GM12878 (cell line): ENCODE measurements around the gene AGBL4. TPM values are rescaled to one million over a fixed set of nuclear protein-coding genes. Genes with fewer than 3 reads are reported as not detected.
"Not testable (repeated sequence)": the region's sequence is repeated elsewhere in the genome, so short reads cannot be mapped to it uniquely, and the experiment has no call there.

Experiments used
- ATAC-seq: fragments of 200-7000 bp; cut with Tn5 transposase; 3 replicates; pipeline ENCODE4 v1.9.1; 2020; ENCODE audit warnings: mild to moderate bottlenecking, moderate library complexity
- BruUV-seq: library from RNA; stranded (reverse); fragments of 400-500 nt; replicated peaks from 2 replicates; lab custom pipeline; 2021; lab: Mats Ljungman, UMichigan
- CTCF ChIA-PET: fragments of 300-600 bp; sonication (Branson Sonifier 250); formaldehyde crosslinking; extraction: SDS; loops from one replicate; lab custom pipeline; 2021; ENCODE audit warnings: inconsistent platforms; lab: Yijun Ruan, JAX
- POLR2A ChIA-PET: fragments of 350-600 bp; formaldehyde crosslinking; extraction: SDS; loops from one replicate; lab custom pipeline; 2021; ENCODE audit warnings: inconsistent platforms; lab: Charles Lee
- RAD21 ChIA-PET: fragments of 300-600 bp; sonication (Branson Sonifier 250); formaldehyde crosslinking; loops from one replicate; lab custom pipeline; 2023; ENCODE audit warnings: antibody characterized with exemption; ENCODE audit not compliant: unreplicated experiment; lab: Charles Lee
- SMC1A ChIA-PET: fragments of 300-600 bp; sonication (Branson Sonifier 250); formaldehyde crosslinking; loops from one replicate; lab custom pipeline; 2023; ENCODE audit not compliant: unreplicated experiment, uncharacterized antibody; lab: Charles Lee
- DNase-seq: peaks from one replicate; pipeline ENCODE4 v3.0.0-alpha.2; 2011; ENCODE audit warnings: low read depth, low spot score
- FAIRE-seq: peaks from 3 replicates; lab custom pipeline; 2011; peaks lifted over from hg19 to GRCh38; lab: Jason Lieb, UNC
- H2AFZ ChIP-seq: 2 replicates; pipeline ENCODE4 v1.6.0; 2011; ENCODE audit warnings: low read depth, low read length, control low read depth; ENCODE audit not compliant: control insufficient read depth
- H3K27ac ChIP-seq: 2 replicates; pipeline ENCODE4 v1.5.1; 2011; ENCODE audit warnings: control low read depth; ENCODE audit not compliant: control insufficient read depth, insufficient read depth
- H3K27me3 ChIP-seq, 2 experiments: replicated peaks in 1 of 2; 2 replicates each; pipeline versions ENCODE4 v1.6.0 to v1.6.1; 2011; ENCODE audit warnings: low read length in 1 of 2; ENCODE audit not compliant: control insufficient read depth in 2 of 2, insufficient read depth in 2 of 2
- H3K36me3 ChIP-seq, 2 experiments: 2 replicates each; pipeline ENCODE4 v1.5.1; 2011; ENCODE audit warnings: low read length in 1 of 2; ENCODE audit not compliant: control insufficient read depth in 2 of 2, insufficient read depth in 2 of 2
- H3K4me1 ChIP-seq: 2 replicates; pipeline ENCODE4 v1.6.1; 2011; ENCODE audit warnings: mild to moderate bottlenecking, low read length, moderate library complexity, mixed read lengths; ENCODE audit not compliant: control insufficient read depth, insufficient read depth
- H3K4me2 ChIP-seq: 2 replicates; pipeline ENCODE4 v1.6.0; 2011; ENCODE audit warnings: control low read depth; ENCODE audit not compliant: control insufficient read depth, insufficient read depth
- H3K4me3 ChIP-seq: fragments of 200-600 bp; sonication (generic); 2 replicates; pipeline ENCODE4 v1.5.1; 2016
- H3K79me2 ChIP-seq: 2 replicates; pipeline ENCODE4 v1.6.0; 2011; ENCODE audit warnings: low read length; ENCODE audit not compliant: control insufficient read depth, insufficient read depth
- H3K9ac ChIP-seq: 2 replicates; pipeline ENCODE4 v1.8.0; 2011; ENCODE audit warnings: low read length, control low read depth, mixed read lengths; ENCODE audit not compliant: control insufficient read depth, insufficient read depth
- H3K9me3 ChIP-seq: replicated peaks from 3 replicates; pipeline ENCODE4 v1.5.1; 2011; ENCODE audit warnings: mild to moderate bottlenecking, low read length; ENCODE audit not compliant: control insufficient read depth, insufficient read depth
- H4K20me1 ChIP-seq: 2 replicates; pipeline ENCODE4 v1.6.0; 2011; ENCODE audit not compliant: control insufficient read depth, insufficient read depth
- ZNF217 ChIP-seq: fragments of 450-650 bp; IDR thresholded peaks from 2 replicates; pipeline ENCODE4 v1.6.1; 2017; ENCODE audit warnings: antibody characterized with exemption, mild to moderate bottlenecking
- ZNF687 ChIP-seq: fragments of 450-650 bp; IDR thresholded peaks from 2 replicates; pipeline ENCODE4 v1.6.1; 2017; ENCODE audit warnings: mild to moderate bottlenecking, moderate library complexity
- WGBS: methylation state at CpG from one replicate; pipeline ENCODE4 v1.1.6; 2016; ENCODE audit warnings: low lambda C conversion rate; ENCODE audit not compliant: insufficient replicate concordance, insufficient coverage; ENCODE audit errors: missing lambda C conversion rate; 5-methylcytosine and 5-hydroxymethylcytosine counted together
- in situ Hi-C: fragments of 300-500 bp; cut with MboI; formaldehyde crosslinking; loops from 9 replicates; pipeline ENCODE4 v1.14.3; 2018; ENCODE audit warnings: mixed read lengths
- intact Hi-C: fragments of 100-400 bp; cut with micrococcal nuclease; formaldehyde crosslinking; loops from one replicate; pipeline ENCODE4 v1.14.2; 2022; ENCODE audit not compliant: unreplicated experiment
- polyA plus RNA-seq, 11 experiments: library from polyadenylated mRNA; depleted of rRNA in 4 of 11; unstranded in 6 of 11; stranded (reverse) in 5 of 11; fragments of >200 nt; fragmentation: Nextera tagmentation in 4 of 11; fragmentation: Illumina TruSeq in 1 of 11; extraction: Ambion mirVana in 4 of 11; extraction: Trizol in 1 of 11; gene quantifications; 1 replicate in 1 of 11; 2 replicates in 10 of 11; pipeline versions ENCODE4 v1.2.1 to v1.2.3, GENCODE V29; 2011 to 2016; ENCODE audit warnings: inconsistent platforms in 2 of 11, missing spikeins in 2 of 11, low read depth in 1 of 11
- total RNA-seq, 4 experiments: library from RNA; depleted of rRNA in 3 of 4; stranded (reverse); fragments of >200 nt in 3 of 4; fragmentation: Illumina TruSeq in 1 of 4; extraction: Trizol in 1 of 4; gene quantifications; 2 replicates each; pipeline versions ENCODE4 v1.2.1 to v1.2.3, GENCODE V29; 2013 to 2021
- TF ChIP-seq, protein P1 (sequence below): IDR thresholded peaks from 2 replicates; pipeline ENCODE4 v1.6.1; 2011; ENCODE audit warnings: mild to moderate bottlenecking, low read depth, low read length, moderate library complexity; ENCODE audit not compliant: insufficient replicate concordance

Gene AGBL4
- total and polyA plus RNA-seq, 10 of the 15 experiments (the other 5 are each of a cell fraction or from before 2014, with no cell fraction given), result 0.31 TPM; not detected in 9

DNA sequence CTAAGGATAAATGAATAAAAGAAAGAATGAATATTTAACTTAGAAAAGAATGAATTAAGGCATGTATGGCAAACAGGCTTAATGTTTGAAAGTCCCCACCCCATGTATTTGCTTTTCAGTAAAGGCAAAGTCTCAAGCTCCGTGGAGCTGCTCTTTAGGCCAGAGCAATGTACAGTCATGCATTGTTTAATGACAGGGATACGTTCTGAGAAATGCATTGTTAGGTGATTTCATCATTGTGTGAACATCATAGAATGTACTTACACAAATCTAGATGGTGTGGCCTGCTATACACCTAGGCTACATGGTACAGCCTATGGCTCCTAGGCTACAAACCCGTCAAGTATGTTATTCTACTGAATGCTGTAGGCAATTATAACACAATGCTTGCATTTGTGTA lies 1500.2 kb downstream of the AGBL4 start (continued):
- TF ChIP-seq, protein P1, sequence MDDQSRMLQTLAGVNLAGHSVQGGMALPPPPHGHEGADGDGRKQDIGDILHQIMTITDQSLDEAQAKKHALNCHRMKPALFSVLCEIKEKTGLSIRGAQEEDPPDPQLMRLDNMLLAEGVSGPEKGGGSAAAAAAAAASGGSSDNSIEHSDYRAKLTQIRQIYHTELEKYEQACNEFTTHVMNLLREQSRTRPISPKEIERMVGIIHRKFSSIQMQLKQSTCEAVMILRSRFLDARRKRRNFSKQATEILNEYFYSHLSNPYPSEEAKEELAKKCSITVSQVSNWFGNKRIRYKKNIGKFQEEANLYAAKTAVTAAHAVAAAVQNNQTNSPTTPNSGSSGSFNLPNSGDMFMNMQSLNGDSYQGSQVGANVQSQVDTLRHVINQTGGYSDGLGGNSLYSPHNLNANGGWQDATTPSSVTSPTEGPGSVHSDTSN, result no peak
- no peak for TF ChIP-seq ZNF217
- TF ChIP-seq ZNF687, result no peak

DNA sequence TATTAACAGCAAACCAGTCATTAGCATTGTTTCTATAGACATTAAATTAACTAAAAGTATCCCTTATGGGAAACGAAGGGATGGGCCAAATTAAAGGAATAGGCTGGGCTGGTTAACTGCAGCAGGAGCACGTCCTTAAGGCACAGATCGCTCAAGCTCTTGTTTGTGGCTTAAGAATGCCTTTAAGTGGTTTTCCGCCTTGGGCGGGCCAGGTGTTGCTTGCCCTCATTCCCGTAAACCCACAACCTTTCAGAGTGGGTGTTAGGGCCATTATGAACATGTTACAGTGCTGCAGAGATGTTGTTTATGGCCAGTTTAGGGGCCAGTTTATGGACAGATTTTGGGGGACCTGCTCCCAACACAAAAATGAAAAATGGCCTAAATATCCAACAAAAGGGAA lies 1503.9 kb downstream of the AGBL4 start:
- H3K27ac ChIP-seq, H3K79me2 ChIP-seq, BruUV-seq, RAD21 ChIA-PET, SMC1A ChIA-PET, CTCF ChIA-PET, ATAC-seq, FAIRE-seq, POLR2A ChIA-PET, in situ Hi-C loops, H2AFZ ChIP-seq, H3K4me3 ChIP-seq, H3K27me3 ChIP-seq, intact Hi-C loops, H3K4me2 ChIP-seq, DNase-seq, H3K36me3 ChIP-seq, H3K9ac ChIP-seq, H3K4me1 ChIP-seq, H3K9me3 ChIP-seq, H4K20me1 ChIP-seq: not testable (repeated sequence)
- WGBS, result 14% methylated on average over 6 of the region's 6 CpGs
